Keratinocyte (primary cell): ENCODE measurements around the gene ABR. TPM values are rescaled to one million over a fixed set of nuclear protein-coding genes. Genes with fewer than 3 reads are reported as not detected.
A peak's percentile ranks its signal among the peaks of the same experiment; 100 is the strongest.

Experiments
- DNase-seq: peaks from one replicate; pipeline ENCODE4 v3.0.0-alpha.2; 2011; ENCODE audit warnings: low read depth, missing footprints, low spot score
- FAIRE-seq: peaks from 2 replicates; lab custom pipeline; 2011; peaks lifted over from hg19 to GRCh38; lab: Jason Lieb, UNC
- H2AFZ ChIP-seq: 2 replicates; pipeline ENCODE4 v1.6.0; 2012; ENCODE audit warnings: low read length, control low read depth, inconsistent platforms; ENCODE audit not compliant: control insufficient read depth
- H3K27ac ChIP-seq: 2 replicates; pipeline ENCODE4 v1.5.1; 2011; ENCODE audit warnings: low read length; ENCODE audit not compliant: control insufficient read depth, insufficient read depth
- H3K27me3 ChIP-seq: 3 replicates; pipeline ENCODE4 v1.6.0; 2011; ENCODE audit warnings: low read length; ENCODE audit not compliant: control insufficient read depth, insufficient read depth; ENCODE audit errors: extremely low read depth
- H3K36me3 ChIP-seq, 2 experiments: 2 replicates in 1 of 2; 3 replicates in 1 of 2; pipeline ENCODE4 v1.5.1; 2011; ENCODE audit warnings: low read length in 2 of 2, mild to moderate bottlenecking in 1 of 2; ENCODE audit not compliant: control insufficient read depth in 2 of 2, insufficient read depth in 2 of 2; ENCODE audit errors: extremely low read depth in 1 of 2
- H3K4me1 ChIP-seq: 3 replicates; pipeline ENCODE4 v1.5.1; 2011; ENCODE audit warnings: low read length; ENCODE audit not compliant: control insufficient read depth, insufficient read depth; ENCODE audit errors: extremely low read depth
- H3K4me2 ChIP-seq: 3 replicates; pipeline ENCODE4 v1.6.0; 2011; ENCODE audit warnings: low read depth, low read length; ENCODE audit not compliant: control insufficient read depth, insufficient read depth; ENCODE audit errors: extremely low read depth
- H3K4me3 ChIP-seq, 3 experiments: fragments of 200-600 bp in 1 of 3; sonication (generic) in 1 of 3; 2 replicates in 2 of 3; 3 replicates in 1 of 3; pipeline ENCODE4 v1.5.1; 2011 to 2016; ENCODE audit warnings: low read length in 3 of 3, mild to moderate bottlenecking in 3 of 3, control low read depth in 2 of 3, inconsistent platforms in 1 of 3, low read depth in 1 of 3, mixed read lengths in 1 of 3, mixed run types in 1 of 3, moderate library complexity in 1 of 3; ENCODE audit not compliant: control insufficient read depth in 2 of 3, insufficient read depth in 2 of 3; ENCODE audit errors: extremely low read depth in 1 of 3
- H3K79me2 ChIP-seq: 2 replicates; pipeline ENCODE4 v1.6.0; 2012; ENCODE audit warnings: low read length; ENCODE audit not compliant: control insufficient read depth, insufficient read depth
- H3K9ac ChIP-seq: 3 replicates; pipeline ENCODE4 v1.6.0; 2011; ENCODE audit warnings: low read length; ENCODE audit not compliant: control insufficient read depth, insufficient read depth; ENCODE audit errors: extremely low read depth
- H3K9me1 ChIP-seq: 3 replicates; pipeline ENCODE4 v1.6.0; 2011; ENCODE audit warnings: low read length; ENCODE audit not compliant: control insufficient read depth, insufficient read depth; ENCODE audit errors: extremely low read depth
- H3K9me3 ChIP-seq: 2 replicates; pipeline ENCODE4 v1.5.1; 2012; ENCODE audit warnings: low read depth, low read length; ENCODE audit not compliant: control insufficient read depth
- H4K20me1 ChIP-seq: 3 replicates; pipeline ENCODE4 v1.6.0; 2011; ENCODE audit warnings: low read length; ENCODE audit not compliant: control insufficient read depth, insufficient read depth; ENCODE audit errors: extremely low read depth
- CTCF ChIP-seq, 3 experiments: IDR thresholded peaks in 1 of 3; conservative IDR thresholded peaks in 1 of 3; optimal IDR thresholded peaks in 1 of 3; 2 replicates in 2 of 3; 3 replicates in 1 of 3; pipeline versions ENCODE3 to v1.5.1; 2011; ENCODE audit warnings: low read length in 3 of 3, mild to moderate bottlenecking in 3 of 3, moderate library complexity in 2 of 3, control low read depth in 1 of 3, inconsistent platforms in 1 of 3; ENCODE audit not compliant: insufficient read depth in 2 of 3; ENCODE audit errors: extremely low read depth in 1 of 3
- EZH2 ChIP-seq: IDR thresholded peaks from one replicate; pipeline ENCODE4 v1.6.1; 2012; ENCODE audit warnings: inconsistent platforms, mild to moderate bottlenecking, low read length, moderate library complexity
- dilution Hi-C: fragments of 300-500 bp; cut with MboI; formaldehyde crosslinking; loops from one replicate; pipeline ENCODE4 v1.7.0; 2020; ENCODE audit warnings: low sequenced_read_pairs; ENCODE audit not compliant: extremely low pct_ligation_motif_present
- polyA plus RNA-seq, 5 experiments: library from polyadenylated mRNA; depleted of rRNA in 3 of 5; stranded (reverse) in 3 of 5; stranded (forward) in 1 of 5; unstranded in 1 of 5; fragments of >200 nt; gene quantifications; 1 replicate in 1 of 5; 2 replicates in 3 of 5; 3 replicates in 1 of 5; pipeline versions ENCODE4 v1.2.1 to v1.2.3, GENCODE V29; 2011 to 2012; ENCODE audit warnings: missing spikeins in 2 of 5, low read depth in 1 of 5, low replicate concordance in 1 of 5

Gene ABR
- polyA plus RNA-seq, 1 donor (not counting 4 experiments of a cell fraction or from before 2014, with no cell fraction given) = 17.3 TPM

DNA sequence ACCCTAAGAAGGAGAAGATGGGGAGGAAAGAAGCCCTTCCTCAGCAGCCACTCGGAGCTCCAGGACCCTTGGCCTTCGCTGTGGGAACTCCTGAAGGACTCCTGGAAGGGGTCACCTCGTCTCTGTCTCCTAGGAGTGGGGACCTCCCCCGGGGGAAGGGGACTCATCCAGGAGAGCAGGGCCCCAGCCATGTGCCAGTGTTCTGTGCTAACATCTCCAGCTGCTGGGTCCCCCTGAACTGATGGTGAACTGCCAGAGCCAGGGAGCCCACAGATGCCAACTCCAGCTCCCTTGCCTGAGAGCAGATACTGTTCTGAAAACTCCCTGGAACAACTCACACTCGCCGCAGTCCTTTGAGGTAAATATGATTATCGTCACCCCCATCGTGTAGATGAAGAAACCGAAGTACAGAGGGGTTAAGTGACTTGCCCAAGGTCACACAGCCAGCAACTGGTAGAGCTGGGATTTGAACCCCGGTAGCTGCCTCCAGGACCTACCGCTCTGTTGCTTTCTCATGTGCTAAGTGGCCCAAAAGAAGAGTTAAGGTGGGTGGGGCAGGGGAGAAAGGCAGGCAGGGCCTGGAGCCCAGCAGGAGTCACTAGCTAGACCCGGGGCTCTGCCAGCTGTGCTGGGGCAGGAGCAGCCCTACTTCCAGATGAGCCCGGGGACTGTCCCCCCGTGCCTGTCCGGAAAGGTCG, 172.3 kb downstream of the ABR start:
- no peaks in the 10 kb centered on the region for H3K79me2 ChIP-seq
- H3K36me3 ChIP-seq = peaks cover 7 to 16% of the 10 kb centered on the region in 2 experiments
- no peaks in the 10 kb centered on the region for H3K27me3 ChIP-seq
- peaks cover 2% of the 10 kb centered on the region for H4K20me1 ChIP-seq
- no peak overlapping the region for H3K4me3 ChIP-seq
- H3K4me2 ChIP-seq = no peak overlapping the region
- H3K4me1 ChIP-seq = peaks cover 11% of the 10 kb centered on the region
- H2AFZ ChIP-seq = no peak overlapping the region
- no peaks in the 10 kb centered on the region for H3K9me3 ChIP-seq
- H3K9me1 ChIP-seq = no peaks in the 10 kb centered on the region
- DNase-seq (no peak), FAIRE-seq (no peak)
- no peak for TF ChIP-seq CTCF (optimal IDR thresholded peaks at IDR 0.05 in 1 of 3, IDR thresholded peaks at IDR 0.05 in 1 of 3, conservative IDR thresholded peaks at IDR 0.05 in 1 of 3; ENCODE audit: extremely low read depth in 1 of 3, insufficient read depth in 2 of 3, low read length in 3 of 3)
- TF ChIP-seq EZH2 = no peak
- no peak overlapping the region for H3K9ac ChIP-seq
- no peak overlapping the region for H3K27ac ChIP-seq
- dilution Hi-C loops = no loop called here

GRCh38 chr17:1006054-1006453, 173.7 kb downstream of the ABR start:
- Histone ChIP-seq H3K4me1 (peaks cover 24% of the 10 kb centered on the region), H3K27me3 (no peaks in the 10 kb centered on the region), H3K9me3 (no peaks in the 10 kb centered on the region), H3K36me3 (peaks cover 10 to 28% of the 10 kb centered on the region in 2 experiments), H3K4me3 (no peak overlapping the region), H3K79me2 (no peaks in the 10 kb centered on the region), H4K20me1 (peaks cover 3% of the 10 kb centered on the region), H3K4me2 (peak overlapping the region; percentile 22), H3K9ac (no peak overlapping the region), H3K27ac (no peak overlapping the region), H2AFZ (no peak overlapping the region), H3K9me1 (no peaks in the 10 kb centered on the region)
- DNase-seq (no peak), FAIRE-seq (no peak)
- dilution Hi-C loops = no loop called here
- TF ChIP-seq EZH2 (no peak), CTCF (optimal IDR thresholded peaks at IDR 0.05 in 1 of 3, IDR thresholded peaks at IDR 0.05 in 1 of 3, conservative IDR thresholded peaks at IDR 0.05 in 1 of 3; ENCODE audit: extremely low read depth in 1 of 3, insufficient read depth in 2 of 3, low read length in 3 of 3) (no peak)
